Upper lobe of left lung (tissue), 6 donors: ENCODE measurements around the gene CRLF1. TPM values are rescaled to one million over a fixed set of nuclear protein-coding genes. Genes with fewer than 3 reads are reported as not detected.

Source experiments
- ATAC-seq, 2 donors: fragments of 200-7000 bp; cut with Tn5 transposase; one replicate each; pipeline ENCODE4 v1.9.1; 2022; ENCODE audit warnings: mild to moderate bottlenecking in 2 of 2, moderate library complexity in 2 of 2; ENCODE audit not compliant: low FRiP score in 2 of 2
- DNase-seq, 2 donors: peaks; one replicate each; pipeline ENCODE4 v3.0.0-alpha.2; 2019 to 2020
- H3K27ac ChIP-seq, 4 donors: fragments of 200-600 bp; sonication (generic); one replicate each; pipeline ENCODE4 v1.5.1; 2016 to 2019
- H3K27me3 ChIP-seq, 4 donors: fragments of 200-600 bp; sonication (generic); one replicate each; pipeline ENCODE4 v1.5.1; 2017 to 2019
- H3K36me3 ChIP-seq, 4 donors: fragments of 200-600 bp; sonication (generic); one replicate each; pipeline ENCODE4 v1.5.1; 2016 to 2019
- H3K4me1 ChIP-seq, 4 donors: fragments of 200-600 bp; sonication (generic); one replicate each; pipeline ENCODE4 v1.5.1; 2018 to 2019
- H3K4me3 ChIP-seq, 4 donors: fragments of 200-600 bp; sonication (generic); one replicate each; pipeline ENCODE4 v1.5.1; 2017 to 2019; ENCODE audit warnings: mild to moderate bottlenecking in 2 of 4, moderate library complexity in 1 of 4
- H3K9me3 ChIP-seq, 4 donors: fragments of 200-600 bp; sonication (generic); one replicate each; pipeline ENCODE4 v1.5.1; 2018 to 2019
- EP300 ChIP-seq, 4 donors: sonication (generic); formaldehyde crosslinking; IDR thresholded peaks; one replicate each; pipeline ENCODE4 v1.5.1; 2017; ENCODE audit warnings: antibody characterized with exemption in 4 of 4, control low read depth in 2 of 4
- POLR2A ChIP-seq, 4 donors: fragments of 450-650 bp; IDR thresholded peaks; one replicate each; pipeline ENCODE4 v1.5.1; 2016 to 2017; ENCODE audit warnings: antibody characterized with exemption in 4 of 4, mild to moderate bottlenecking in 2 of 4
- POLR2AphosphoS5 ChIP-seq, 2 donors: sonication (generic); formaldehyde crosslinking; IDR thresholded peaks; one replicate each; pipeline ENCODE4 v1.5.1; 2017; ENCODE audit warnings: antibody characterized with exemption in 2 of 2
- WGBS, 2 donors: methylation state at CpG; one replicate each; pipeline ENCODE4 v1.1.5; 2017 to 2018; 5-methylcytosine and 5-hydroxymethylcytosine counted together
- total RNA-seq, 6 donors: library from RNA; depleted of rRNA in 4 of 6; stranded (reverse); fragments of >200 nt in 4 of 6; gene quantifications; one replicate each; pipeline versions ENCODE4 v1.1.0 to v1.2.1, GENCODE V29; 2016 to 2021
- TF ChIP-seq, protein P1 (sequence below), 6 experiments: fragments of 450-650 bp in 4 of 6; fragments of 200-600 bp in 2 of 6; sonication (generic) in 2 of 6; IDR thresholded peaks; one replicate each; pipeline ENCODE4 v1.5.1; 2016 to 2019; ENCODE audit warnings: antibody characterized with exemption in 6 of 6
- donor health status: DM: no; HTN: no; CAD: no; lungs with moderate emphysema.
- donor health status: DM: no; HTN: yes; CAD: no; lungs with severe emphysema.

CRLF1 gene
- total RNA-seq, 6 donors from 2014 or later, result 15.0 to 54.8 (median 20.0) TPM

- Histone ChIP-seq H3K4me3 (no peak overlapping the region), H3K9me3 (no peaks in the 10 kb centered on the region), H3K4me1 (peaks cover 22 to 30% (median 24%) of the 10 kb centered on the region in 4 donors), H3K36me3 (no peaks in the 10 kb centered on the region), H3K27ac (peak overlapping the region in 3 of 4 donors; percentile 71 to 85 (median 84)), H3K27me3 (no peaks in the 10 kb centered on the region)
- ATAC-seq (no peak), DNase-seq (no peak)
- TF ChIP-seq, protein P1, sequence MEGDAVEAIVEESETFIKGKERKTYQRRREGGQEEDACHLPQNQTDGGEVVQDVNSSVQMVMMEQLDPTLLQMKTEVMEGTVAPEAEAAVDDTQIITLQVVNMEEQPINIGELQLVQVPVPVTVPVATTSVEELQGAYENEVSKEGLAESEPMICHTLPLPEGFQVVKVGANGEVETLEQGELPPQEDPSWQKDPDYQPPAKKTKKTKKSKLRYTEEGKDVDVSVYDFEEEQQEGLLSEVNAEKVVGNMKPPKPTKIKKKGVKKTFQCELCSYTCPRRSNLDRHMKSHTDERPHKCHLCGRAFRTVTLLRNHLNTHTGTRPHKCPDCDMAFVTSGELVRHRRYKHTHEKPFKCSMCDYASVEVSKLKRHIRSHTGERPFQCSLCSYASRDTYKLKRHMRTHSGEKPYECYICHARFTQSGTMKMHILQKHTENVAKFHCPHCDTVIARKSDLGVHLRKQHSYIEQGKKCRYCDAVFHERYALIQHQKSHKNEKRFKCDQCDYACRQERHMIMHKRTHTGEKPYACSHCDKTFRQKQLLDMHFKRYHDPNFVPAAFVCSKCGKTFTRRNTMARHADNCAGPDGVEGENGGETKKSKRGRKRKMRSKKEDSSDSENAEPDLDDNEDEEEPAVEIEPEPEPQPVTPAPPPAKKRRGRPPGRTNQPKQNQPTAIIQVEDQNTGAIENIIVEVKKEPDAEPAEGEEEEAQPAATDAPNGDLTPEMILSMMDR (IDR thresholded peaks at IDR 0.05), result no peak
- TF ChIP-seq POLR2A (IDR thresholded peaks at IDR 0.05) (no peak), EP300 (IDR thresholded peaks at IDR 0.05) (no peak), POLR2AphosphoS5 (IDR thresholded peaks at IDR 0.05) (no peak)
- WGBS, 2 donors, result 83 to 88% methylated on average over 4 to 6 of the region's 6 CpGs
Observed at GRCh38 chr19:18651733-18652132, 45.1 kb upstream of the CRLF1 start.

DNA sequence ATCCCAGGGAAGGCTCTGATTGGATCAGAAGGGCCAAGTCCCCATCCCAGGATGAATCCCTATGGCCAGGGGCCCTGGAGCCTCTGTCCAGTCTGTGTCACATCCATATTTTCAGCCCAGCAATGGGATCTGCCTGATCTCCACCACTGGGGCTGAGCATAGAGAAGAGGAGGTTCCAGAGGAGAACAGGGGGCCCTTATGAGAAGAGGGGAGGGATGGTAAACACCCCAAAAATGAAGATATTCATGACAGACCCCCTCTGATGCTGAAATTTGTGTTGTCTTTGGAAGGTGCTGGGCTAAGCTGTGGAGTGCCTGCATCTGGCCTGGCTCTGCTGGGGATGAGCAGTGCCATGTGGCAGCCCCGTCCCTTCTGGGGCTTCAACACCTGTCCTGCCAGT is 44.7 kb upstream of the CRLF1 start:
- 89 to 93% methylated on average over 1 of the region's 1 CpG for WGBS, 2 donors
- no peak for DNase-seq
- H3K4me3 ChIP-seq, result no peak overlapping the region

GRCh38 chr19:18650468-18651041 is 44.0 kb upstream of the CRLF1 start:
- ATAC-seq (peak; percentile 64 to 82), DNase-seq (peak in 1 of 2 donors; percentile 85)
- H3K36me3 ChIP-seq, result no peaks in the 10 kb centered on the region
- H3K27me3 ChIP-seq, result no peaks in the 10 kb centered on the region
- H3K4me3 ChIP-seq, result peak overlapping the region in 1 of 4 donors; percentile 2
- 61 to 75% methylated on average over 18 to 30 of the region's 34 CpGs for WGBS, 2 donors
- no peak for TF ChIP-seq POLR2A (IDR thresholded peaks at IDR 0.05)
- TF ChIP-seq POLR2AphosphoS5 (IDR thresholded peaks at IDR 0.05), result peak; percentile 50 to 73
- TF ChIP-seq, protein P1 (IDR thresholded peaks at IDR 0.05), result no peak
- TF ChIP-seq EP300 (IDR thresholded peaks at IDR 0.05), result peak in 1 of 4 donors; percentile 10
- no peaks in the 10 kb centered on the region for H3K9me3 ChIP-seq
- H3K4me1 ChIP-seq, result peaks cover 22 to 30% (median 26%) of the 10 kb centered on the region in 4 donors
- peak overlapping the region; percentile 71 to 85 (median 80) for H3K27ac ChIP-seq

More for the DNA sequence above, 44.7 kb upstream of the CRLF1 start:
- no peak for TF ChIP-seq EP300 (IDR thresholded peaks at IDR 0.05)
- no peak for TF ChIP-seq POLR2A (IDR thresholded peaks at IDR 0.05)
- TF ChIP-seq POLR2AphosphoS5 (IDR thresholded peaks at IDR 0.05), result no peak
- TF ChIP-seq, protein P1 (IDR thresholded peaks at IDR 0.05), result no peak
- Histone ChIP-seq H3K27ac (peak overlapping the region; percentile 71 to 85 (median 80)), H3K36me3 (no peaks in the 10 kb centered on the region), H3K4me1 (peaks cover 22 to 30% (median 26%) of the 10 kb centered on the region in 4 donors), H3K9me3 (no peaks in the 10 kb centered on the region), H3K27me3 (no peaks in the 10 kb centered on the region)
- no peak for ATAC-seq

- 37 to 38% methylated on average over 4 to 17 of the region's 17 CpGs for WGBS, 2 donors
Observed at GRCh38 chr19:18650021-18650390, 43.4 kb upstream of the CRLF1 start.

More at GRCh38 chr19:18650021-18650390, 43.4 kb upstream of the CRLF1 start:
- TF ChIP-seq POLR2A (IDR thresholded peaks at IDR 0.05) (no peak), EP300 (IDR thresholded peaks at IDR 0.05) (no peak), POLR2AphosphoS5 (IDR thresholded peaks at IDR 0.05) (peak in 1 of 2 donors; percentile 3)
- TF ChIP-seq, protein P1 (IDR thresholded peaks at IDR 0.05), result no peak
- ATAC-seq (peak; percentile 60 to 69), DNase-seq (no peak)
- no peaks in the 10 kb centered on the region for H3K36me3 ChIP-seq
- H3K4me1 ChIP-seq, result peaks cover 25 to 30% (median 26%) of the 10 kb centered on the region in 4 donors
- peak overlapping the region in 3 of 4 donors; percentile 5 to 15 (median 11) for H3K4me3 ChIP-seq
- H3K9me3 ChIP-seq, result no peaks in the 10 kb centered on the region
- peak overlapping the region; percentile 71 to 85 (median 80) for H3K27ac ChIP-seq
- no peaks in the 10 kb centered on the region for H3K27me3 ChIP-seq
